ENCODE results near the gene SLC25A1.

GRCh38 chr22:19132693-19133400 is 45.7 kb downstream of the SLC25A1 start:
- TF ChIP-seq CTCF (IDR thresholded peaks at IDR 0.05), result no peak
- no peak for TF ChIP-seq POLR2A (IDR thresholded peaks at IDR 0.05)
